HG03045 (cell line): ENCODE data around the gene HERC4.
"Not testable (repeated sequence)": the region's sequence is repeated elsewhere in the genome, so short reads cannot be mapped to it uniquely, and the experiment has no call there.

ENCODE experiments used
- ATAC-seq: cut with Tn5 transposase; IDR thresholded peaks from one replicate; pipeline ENCODE4 v1.9.1; 2021; ENCODE audit warnings: mild to moderate bottlenecking, moderate library complexity; ENCODE audit not compliant: unreplicated experiment

Gene HERC4

GRCh38 chr10:68052463-68052862 is 22.6 kb downstream of the HERC4 start:
- no peak for ATAC-seq

- ATAC-seq = no peak
Measured at GRCh38 chr10:68049289-68050078, 25.6 kb downstream of the HERC4 start.

GRCh38 chr10:68047554-68048327 is 27.3 kb downstream of the HERC4 start:
- peak; percentile 20 for ATAC-seq

GRCh38 chr10:68047122-68047521 is 28.0 kb downstream of the HERC4 start:
- peak; percentile 58 for ATAC-seq

GRCh38 chr10:68046642-68047041 is 28.4 kb downstream of the HERC4 start:
- peak; percentile 37 for ATAC-seq

GRCh38 chr10:68043030-68043429 is 32.1 kb downstream of the HERC4 start:
- no peak for ATAC-seq

GRCh38 chr10:68032113-68032512 is 43.0 kb downstream of the HERC4 start:
- no peak for ATAC-seq

GRCh38 chr10:68027429-68027828 is 47.7 kb downstream of the HERC4 start:
- ATAC-seq = no peak

- ATAC-seq = no peak
Measured at GRCh38 chr10:68023292-68023691, 51.8 kb downstream of the HERC4 start.

GRCh38 chr10:68022324-68022723 is 52.8 kb downstream of the HERC4 start:
- not testable (repeated sequence) for ATAC-seq

GRCh38 chr10:68016519-68016918 is 58.6 kb downstream of the HERC4 start:
- ATAC-seq = not testable (repeated sequence)

GRCh38 chr10:68010426-68010940 is 64.6 kb downstream of the HERC4 start:
- no peak for ATAC-seq

- ATAC-seq = no peak
Measured at GRCh38 chr10:68007356-68007755, 67.7 kb downstream of the HERC4 start.

GRCh38 chr10:68001539-68001938 is 73.5 kb downstream of the HERC4 start:
- no peak for ATAC-seq

- ATAC-seq = no peak
Measured at GRCh38 chr10:68001000-68001399, 74.1 kb downstream of the HERC4 start.

GRCh38 chr10:67990093-67990492 is 85.0 kb downstream of the HERC4 start:
- no peak for ATAC-seq

GRCh38 chr10:67988606-67989005 is 86.5 kb downstream of the HERC4 start:
- no peak for ATAC-seq

GRCh38 chr10:67982603-67983002 is 92.5 kb downstream of the HERC4 start:
- ATAC-seq = not testable (repeated sequence)

GRCh38 chr10:67978749-67979148 is 96.3 kb downstream of the HERC4 start:
- no peak for ATAC-seq

GRCh38 chr10:67977251-67977650 is 97.8 kb downstream of the HERC4 start:
- no peak for ATAC-seq

GRCh38 chr10:67976292-67977245 is 98.5 kb downstream of the HERC4 start:
- ATAC-seq = no peak
